ENCODE measurements around the gene ZBTB46.
"Not testable (repeated sequence)": the region's sequence is repeated elsewhere in the genome, so short reads cannot be mapped to it uniquely, and the experiment has no call there.

The ZBTB46 gene

GRCh38 chr20:63830841-63831588 is at the start of gene ZBTB46:
Gene ZBTB46, minus strand, starts transcription at chr20:63831264. Its CDS starts 40,507 bp downstream, at chr20:63790757.
- DNase-seq: no peak

- DNase-seq: no peak
Measured at GRCh38 chr20:63878899-63879663, 48.0 kb upstream of the ZBTB46 start.

- DNase-seq: no peak
Measured at GRCh38 chr20:63877755-63878470, 46.8 kb upstream of the ZBTB46 start.

GRCh38 chr20:63876489-63877036 is 45.5 kb upstream of the ZBTB46 start:
- DNase-seq: no peak

GRCh38 chr20:63874241-63874640 is 43.2 kb upstream of the ZBTB46 start:
- DNase-seq: not testable (repeated sequence)

- no peak for DNase-seq
Measured at GRCh38 chr20:63873477-63873971, 42.5 kb upstream of the ZBTB46 start.

GRCh38 chr20:63868264-63868663 is 37.2 kb upstream of the ZBTB46 start:
- no peak for DNase-seq

- DNase-seq: not testable (repeated sequence)
Measured at GRCh38 chr20:63867042-63867441, 36.0 kb upstream of the ZBTB46 start.

GRCh38 chr20:63864978-63865640 is 34.0 kb upstream of the ZBTB46 start, which contains the start of gene TPD52L2:
Gene TPD52L2, plus strand, starts transcription at chr20:63865270. Its CDS starts 96 bp downstream, at chr20:63865366.
- DNase-seq: peak; percentile 94

- no peak for DNase-seq
Measured at GRCh38 chr20:63864545-63864977, 33.5 kb upstream of the ZBTB46 start.

- peak; percentile 65 for DNase-seq
Measured at GRCh38 chr20:63863798-63864544, 32.9 kb upstream of the ZBTB46 start.

- DNase-seq: no peak
Measured at GRCh38 chr20:63863021-63863797, 32.1 kb upstream of the ZBTB46 start.

- no peak for DNase-seq
Measured at GRCh38 chr20:63861981-63862901, 31.2 kb upstream of the ZBTB46 start.

- no peak for DNase-seq
Measured at GRCh38 chr20:63861365-63861934, 30.4 kb upstream of the ZBTB46 start, which contains the start of gene ABHD16B. Gene ABHD16B, plus strand, starts transcription at chr20:63861498. Its CDS starts 43 bp downstream, at chr20:63861541.

- DNase-seq: no peak
Measured at GRCh38 chr20:63860325-63861051, 29.4 kb upstream of the ZBTB46 start.

- no peak for DNase-seq
Measured at GRCh38 chr20:63859166-63859699, 28.2 kb upstream of the ZBTB46 start.

- no peak for DNase-seq
Measured at GRCh38 chr20:63858393-63859165, 27.5 kb upstream of the ZBTB46 start.

Data from activated CD4-positive, alpha-beta T cell treated with anti-CD3 and anti-CD28 coated beads for 1 hour (primary cell).